Measurements from ENCODE around the gene GFOD1. TPM values are rescaled to one million over a fixed set of nuclear protein-coding genes. Genes with fewer than 3 reads are reported as not detected.

GFOD1 gene
- total and polyA plus RNA-seq, 8 donors = 5.7 to 19.6 (median 8.2) TPM

DNA sequence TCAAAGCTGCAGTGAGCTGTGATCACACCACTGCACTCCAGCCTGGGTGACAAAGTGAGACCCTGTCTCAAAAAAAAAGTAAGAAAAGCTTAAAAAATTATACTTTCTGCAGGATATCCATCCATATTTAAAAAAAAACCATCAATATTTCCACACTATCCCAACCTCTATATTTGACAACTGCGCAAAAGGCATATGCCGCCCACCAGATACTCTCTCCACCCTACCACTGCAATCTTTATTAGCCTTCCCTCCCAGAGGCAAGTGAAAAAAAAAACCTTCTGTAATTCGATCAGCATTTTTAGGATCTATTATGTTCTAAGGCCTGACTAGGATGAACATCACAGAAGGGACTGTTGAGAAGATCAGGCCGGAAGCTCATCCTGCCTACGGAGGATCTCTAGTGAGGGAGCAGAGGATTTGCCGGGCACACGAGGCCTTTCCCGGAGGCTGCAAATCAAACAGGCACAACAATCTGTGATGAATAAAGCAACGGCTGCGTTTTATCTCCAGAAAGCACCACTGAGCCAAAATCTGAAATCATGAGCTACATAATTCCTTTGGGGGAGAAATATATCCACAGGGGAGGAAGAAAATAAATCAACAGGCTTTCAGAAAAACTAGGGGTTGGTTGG lies 65.9 kb downstream of the GFOD1 start:
- H3K36me3 ChIP-seq = no peaks in the 10 kb centered on the region
- peak in 1 of 4 donors; percentile 57 for DNase-seq
- peak overlapping the region; percentile 50 to 62 for H3K27ac ChIP-seq
- no peaks in the 10 kb centered on the region for H3K27me3 ChIP-seq
- no peak for ATAC-seq
- H3K4me3 ChIP-seq = no peak overlapping the region
- intact Hi-C loops (cut with DNase I) = no loop called here
- peaks cover 22 to 50% of the 10 kb centered on the region in 2 donors for H3K4me1 ChIP-seq
- H3K9me3 ChIP-seq = no peaks in the 10 kb centered on the region
- TF ChIP-seq, protein P1, sequence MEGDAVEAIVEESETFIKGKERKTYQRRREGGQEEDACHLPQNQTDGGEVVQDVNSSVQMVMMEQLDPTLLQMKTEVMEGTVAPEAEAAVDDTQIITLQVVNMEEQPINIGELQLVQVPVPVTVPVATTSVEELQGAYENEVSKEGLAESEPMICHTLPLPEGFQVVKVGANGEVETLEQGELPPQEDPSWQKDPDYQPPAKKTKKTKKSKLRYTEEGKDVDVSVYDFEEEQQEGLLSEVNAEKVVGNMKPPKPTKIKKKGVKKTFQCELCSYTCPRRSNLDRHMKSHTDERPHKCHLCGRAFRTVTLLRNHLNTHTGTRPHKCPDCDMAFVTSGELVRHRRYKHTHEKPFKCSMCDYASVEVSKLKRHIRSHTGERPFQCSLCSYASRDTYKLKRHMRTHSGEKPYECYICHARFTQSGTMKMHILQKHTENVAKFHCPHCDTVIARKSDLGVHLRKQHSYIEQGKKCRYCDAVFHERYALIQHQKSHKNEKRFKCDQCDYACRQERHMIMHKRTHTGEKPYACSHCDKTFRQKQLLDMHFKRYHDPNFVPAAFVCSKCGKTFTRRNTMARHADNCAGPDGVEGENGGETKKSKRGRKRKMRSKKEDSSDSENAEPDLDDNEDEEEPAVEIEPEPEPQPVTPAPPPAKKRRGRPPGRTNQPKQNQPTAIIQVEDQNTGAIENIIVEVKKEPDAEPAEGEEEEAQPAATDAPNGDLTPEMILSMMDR (IDR thresholded peaks at IDR 0.05) = no peak

DNA sequence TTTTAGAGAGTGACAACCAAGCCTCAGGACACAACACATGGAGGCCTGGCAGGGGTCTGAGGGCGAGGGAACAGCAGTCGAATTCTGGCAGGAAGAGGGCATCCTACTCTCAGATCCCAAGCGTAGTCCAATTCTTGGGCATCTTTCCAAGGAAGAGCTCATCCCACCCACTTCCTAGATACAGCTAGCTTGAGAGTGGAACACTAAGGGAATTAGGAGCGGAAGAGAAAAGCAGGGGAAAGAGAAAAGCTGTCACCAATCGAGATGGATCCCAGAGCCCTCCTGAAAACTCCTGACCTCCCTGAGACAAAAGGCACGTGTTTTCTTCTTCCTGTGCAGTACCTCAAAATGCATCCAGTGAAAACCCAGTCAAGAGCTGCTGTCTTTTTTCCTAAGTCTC lies 67.1 kb downstream of the GFOD1 start:
- intact Hi-C loops (cut with DNase I) = no loop called here
- TF ChIP-seq, protein P1 (IDR thresholded peaks at IDR 0.05) = no peak
- Histone ChIP-seq H3K4me3 (no peak overlapping the region), H3K4me1 (peaks cover 21 to 42% of the 10 kb centered on the region in 2 donors), H3K27me3 (no peaks in the 10 kb centered on the region), H3K9me3 (no peaks in the 10 kb centered on the region), H3K27ac (peak overlapping the region in 1 of 2 donors; percentile 62), H3K36me3 (no peaks in the 10 kb centered on the region)
- ATAC-seq (no peak), DNase-seq (peak in 1 of 4 donors; percentile 55)

DNA sequence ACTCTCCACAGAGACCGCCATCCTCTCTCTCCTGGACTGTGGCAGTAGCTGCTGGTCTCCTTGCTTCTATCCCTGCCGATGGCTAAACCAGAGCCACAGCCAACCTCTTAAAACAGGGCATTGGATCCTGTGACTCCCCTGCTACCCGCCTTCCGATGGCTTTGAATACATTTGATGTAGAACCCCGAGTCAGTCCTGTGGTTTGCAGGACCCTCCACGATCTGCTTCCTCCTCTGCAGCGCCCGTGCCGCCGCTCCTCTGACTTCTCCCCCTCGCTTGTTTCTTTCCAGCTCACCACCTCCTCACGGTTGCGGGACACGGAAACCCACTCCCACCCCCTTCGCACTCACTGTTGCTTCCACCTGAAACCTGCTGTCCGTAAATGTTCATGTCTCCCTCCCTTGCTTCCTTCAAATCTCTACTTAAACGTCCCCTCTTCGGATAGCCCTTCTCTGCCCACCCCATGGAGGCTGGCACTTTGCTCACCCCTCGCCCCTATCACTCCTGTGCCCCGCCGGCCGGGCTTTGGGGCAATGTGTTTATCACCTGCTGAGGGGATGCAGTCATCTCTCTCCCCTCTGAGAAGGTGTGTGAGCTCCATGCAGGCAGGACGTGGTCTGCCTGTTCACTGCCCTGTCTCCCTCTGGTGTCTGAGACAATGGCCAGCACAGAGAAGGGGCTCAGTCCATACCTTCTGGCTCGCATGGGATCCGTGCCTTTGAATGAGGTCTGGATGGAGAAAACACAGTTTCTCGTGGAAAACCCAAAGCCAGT lies 67.8 kb downstream of the GFOD1 start:
- Histone ChIP-seq H3K4me1 (peaks cover 16 to 44% of the 10 kb centered on the region in 2 donors), H3K4me3 (no peak overlapping the region), H3K9me3 (no peaks in the 10 kb centered on the region), H3K27me3 (no peaks in the 10 kb centered on the region), H3K36me3 (no peaks in the 10 kb centered on the region), H3K27ac (peak overlapping the region in 1 of 2 donors; percentile 62)
- peak in 1 of 4 donors; percentile 75 for DNase-seq
- intact Hi-C loops (cut with DNase I) = no loop called here
- TF ChIP-seq, protein P1 (IDR thresholded peaks at IDR 0.05) = no peak
- ATAC-seq = no peak

DNA sequence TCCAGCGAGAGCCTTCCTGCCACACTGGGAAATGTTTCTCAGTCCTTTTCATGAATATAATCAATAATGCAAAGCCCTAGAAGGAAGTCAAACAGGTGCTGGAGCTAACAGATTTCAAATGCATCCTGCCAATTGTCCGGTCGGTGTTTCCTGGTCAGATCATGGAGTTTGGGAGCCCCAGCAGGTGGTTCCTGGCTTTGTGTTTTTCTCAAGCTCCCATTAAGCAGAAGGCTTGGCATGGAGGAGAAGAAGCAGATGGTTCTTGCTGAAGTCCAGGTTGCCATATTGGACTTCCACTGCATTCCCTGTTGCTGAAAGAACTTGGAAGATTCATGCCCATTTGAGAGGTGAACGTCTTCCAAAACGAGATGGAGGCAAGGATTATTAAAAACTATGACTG lies 68.6 kb downstream of the GFOD1 start:
- no peak for DNase-seq
- TF ChIP-seq, protein P1 (IDR thresholded peaks at IDR 0.05) = no peak
- ATAC-seq = no peak
- Histone ChIP-seq H3K27me3 (no peaks in the 10 kb centered on the region), H3K4me3 (no peak overlapping the region), H3K9me3 (no peaks in the 10 kb centered on the region), H3K4me1 (peaks cover 16 to 52% of the 10 kb centered on the region in 2 donors), H3K36me3 (no peaks in the 10 kb centered on the region), H3K27ac (no peak overlapping the region)
- intact Hi-C loops (cut with DNase I) = no loop called here

DNA sequence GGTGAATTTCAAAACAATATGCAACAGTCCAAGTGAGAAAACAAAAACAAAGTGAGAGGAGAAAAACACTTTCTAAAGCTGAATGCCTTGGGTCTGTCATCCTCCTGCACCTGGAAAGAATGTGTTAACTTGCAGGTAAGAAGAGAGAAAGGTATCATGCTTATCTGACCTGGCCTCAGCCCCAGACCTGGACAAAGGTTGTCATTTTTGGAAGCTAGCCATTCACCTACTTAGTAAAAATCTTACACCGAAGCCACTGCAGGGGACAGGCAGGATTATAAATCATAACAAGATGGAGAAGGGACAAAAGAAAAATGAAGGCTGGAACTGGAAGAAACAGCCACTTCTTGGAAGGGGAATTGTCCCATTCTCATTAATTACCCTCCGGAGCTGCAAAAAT lies 69.4 kb downstream of the GFOD1 start:
- Histone ChIP-seq H3K27me3 (no peaks in the 10 kb centered on the region), H3K4me3 (no peak overlapping the region), H3K9me3 (no peaks in the 10 kb centered on the region), H3K27ac (no peak overlapping the region), H3K4me1 (peaks cover 12 to 53% of the 10 kb centered on the region in 2 donors), H3K36me3 (no peaks in the 10 kb centered on the region)
- DNase-seq (no peak), ATAC-seq (no peak)
- TF ChIP-seq, protein P1 (IDR thresholded peaks at IDR 0.05) = no peak
- intact Hi-C loops (cut with DNase I) = no loop called here
